Suppressor macrophage (primary cell): ENCODE results near the gene VIM.

ENCODE experiments used
- DNase-seq, 4 experiments: peaks; one replicate each; pipeline ENCODE4 v3.0.0-alpha.2; 2020 to 2022
- total RNA-seq, 17 experiments: gene quantifications; one replicate each; lab custom pipeline; 2026; ENCODE audit warnings: mixed read lengths in 6 of 17, inconsistent platforms in 3 of 17; lab: John Stamatoyannopoulos, UW

Gene VIM
- total RNA-seq, result 4,132 to 10,508 (median 6,626) reads per million in 17 experiments

DNA sequence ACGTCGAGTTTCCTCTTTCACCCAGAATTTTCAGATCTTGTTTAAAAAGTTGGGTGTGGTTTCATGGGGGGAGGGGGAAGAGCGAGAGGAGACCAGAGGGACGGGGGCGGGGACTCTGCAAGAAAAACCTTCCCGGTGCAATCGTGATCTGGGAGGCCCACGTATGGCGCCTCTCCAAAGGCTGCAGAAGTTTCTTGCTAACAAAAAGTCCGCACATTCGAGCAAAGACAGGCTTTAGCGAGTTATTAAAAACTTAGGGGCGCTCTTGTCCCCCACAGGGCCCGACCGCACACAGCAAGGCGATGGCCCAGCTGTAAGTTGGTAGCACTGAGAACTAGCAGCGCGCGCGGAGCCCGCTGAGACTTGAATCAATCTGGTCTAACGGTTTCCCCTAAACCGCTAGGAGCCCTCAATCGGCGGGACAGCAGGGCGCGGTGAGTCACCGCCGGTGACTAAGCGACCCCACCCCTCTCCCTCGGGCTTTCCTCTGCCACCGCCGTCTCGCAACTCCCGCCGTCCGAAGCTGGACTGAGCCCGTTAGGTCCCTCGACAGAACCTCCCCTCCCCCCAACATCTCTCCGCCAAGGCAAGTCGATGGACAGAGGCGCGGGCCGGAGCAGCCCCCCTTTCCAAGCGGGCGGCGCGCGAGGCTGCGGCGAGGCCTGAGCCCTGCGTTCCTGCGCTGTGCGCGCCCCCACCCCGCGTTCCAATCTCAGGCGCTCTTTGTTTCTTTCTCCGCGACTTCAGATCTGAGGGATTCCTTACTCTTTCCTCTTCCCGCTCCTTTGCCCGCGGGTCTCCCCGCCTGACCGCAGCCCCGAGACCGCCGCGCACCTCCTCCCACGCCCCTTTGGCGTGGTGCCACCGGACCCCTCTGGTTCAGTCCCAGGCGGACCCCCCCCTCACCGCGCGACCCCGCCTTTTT is at the start of gene VIM:
TSS of gene VIM (plus strand) at position 151 of the 925 bp plus-strand sequence. CDS start 1,182 bp downstream, outside the sequence.
- peak; percentile 93 to 96 (median 95) for DNase-seq

DNA sequence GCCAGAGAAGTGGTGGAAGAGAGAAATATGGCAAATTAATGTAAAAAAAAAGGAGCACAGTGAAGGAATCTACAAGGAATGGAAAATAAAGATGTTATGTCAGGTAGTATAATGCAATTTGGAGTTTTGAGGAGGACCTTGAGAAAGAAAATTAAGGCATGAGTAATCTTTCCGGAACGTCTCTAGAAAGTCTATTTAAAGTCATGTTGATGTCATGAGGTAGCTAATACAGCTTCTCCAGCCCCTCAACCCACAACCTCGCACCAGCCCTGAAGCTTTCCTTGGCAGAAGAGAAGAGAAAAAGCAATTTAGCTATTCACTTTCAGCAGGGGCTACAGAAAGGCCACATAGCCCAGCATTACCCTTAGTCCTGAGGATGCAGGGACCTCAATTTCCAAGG is 49.0 kb upstream of the VIM start:
- DNase-seq, result peak in 3 of 4 experiments; percentile 19 to 29 (median 26)

DNA sequence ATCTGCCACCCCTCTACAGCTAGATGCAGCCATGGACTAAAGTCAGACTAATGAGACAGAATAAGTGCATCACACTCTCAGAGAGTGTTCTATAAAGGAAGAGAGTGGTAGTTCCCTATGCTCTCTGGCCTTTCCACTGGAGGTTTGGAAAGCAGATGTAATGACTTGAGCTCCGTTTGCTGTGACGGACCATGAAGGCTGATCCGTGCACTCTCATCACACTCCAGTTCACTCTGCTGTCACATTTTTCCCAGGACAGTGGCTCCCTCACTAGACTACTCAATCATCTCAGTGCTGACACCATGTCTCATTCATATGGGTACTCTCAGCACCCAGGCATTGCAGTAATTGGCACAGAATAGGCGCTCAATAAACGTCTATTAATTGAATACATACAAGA is 46.9 kb upstream of the VIM start:
- DNase-seq, result no peak

DNA sequence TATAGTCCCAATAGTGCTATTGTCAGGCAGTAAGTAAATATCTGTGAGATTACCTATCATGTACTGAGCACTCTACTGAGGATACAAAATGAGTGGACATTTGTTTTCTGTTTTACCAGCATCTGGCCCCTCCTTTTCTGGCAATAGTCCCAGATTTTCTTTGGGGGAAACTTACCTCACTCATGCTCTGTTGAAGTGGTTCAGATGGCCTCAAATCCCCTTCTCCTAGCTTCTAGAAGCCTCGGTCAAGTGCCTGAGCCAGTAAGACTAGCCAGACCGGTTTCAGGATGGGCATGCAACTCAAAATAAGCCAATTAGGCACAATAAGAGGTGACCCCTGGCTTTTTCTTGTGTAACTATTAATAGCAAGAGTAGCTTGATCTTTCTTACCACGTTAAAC is 46.3 kb upstream of the VIM start:
- no peak for DNase-seq

DNA sequence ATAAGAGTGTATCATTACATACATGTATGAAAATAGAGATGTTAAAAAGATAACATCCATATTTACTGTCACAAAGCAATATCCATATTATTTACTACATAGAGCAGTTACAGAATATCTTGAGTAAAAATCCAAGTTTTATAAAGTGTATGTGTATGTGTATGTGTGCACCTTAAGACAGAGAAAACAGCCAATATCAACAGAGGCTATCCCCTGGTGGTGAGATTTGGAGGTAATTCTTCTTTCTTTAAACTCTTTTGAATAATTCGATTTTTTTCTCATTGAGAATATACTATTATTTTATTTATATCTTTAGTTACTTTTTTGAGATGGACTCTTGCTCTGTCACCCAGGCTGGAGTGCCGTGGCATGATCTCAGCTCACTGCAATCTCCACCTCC is 44.9 kb upstream of the VIM start:
- DNase-seq, result no peak

DNA sequence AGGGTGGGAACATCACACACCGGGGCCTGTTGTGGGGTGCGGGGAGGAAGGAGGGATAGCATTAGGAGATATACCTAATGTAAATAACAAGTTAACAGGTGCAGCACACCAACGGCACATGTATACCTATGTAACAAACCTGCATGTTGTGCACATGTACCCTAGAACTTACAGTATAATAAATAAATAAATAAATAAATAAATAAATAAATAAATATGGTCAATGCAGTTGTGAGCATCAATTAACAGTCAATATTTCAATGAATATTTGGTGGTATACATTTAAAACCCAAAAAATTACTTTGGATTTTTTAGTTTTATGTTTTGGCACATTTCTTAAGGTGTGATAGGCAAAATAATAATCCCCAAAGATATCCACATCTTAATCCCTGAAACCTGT is 42.2 kb upstream of the VIM start:
- no peak for DNase-seq

DNA sequence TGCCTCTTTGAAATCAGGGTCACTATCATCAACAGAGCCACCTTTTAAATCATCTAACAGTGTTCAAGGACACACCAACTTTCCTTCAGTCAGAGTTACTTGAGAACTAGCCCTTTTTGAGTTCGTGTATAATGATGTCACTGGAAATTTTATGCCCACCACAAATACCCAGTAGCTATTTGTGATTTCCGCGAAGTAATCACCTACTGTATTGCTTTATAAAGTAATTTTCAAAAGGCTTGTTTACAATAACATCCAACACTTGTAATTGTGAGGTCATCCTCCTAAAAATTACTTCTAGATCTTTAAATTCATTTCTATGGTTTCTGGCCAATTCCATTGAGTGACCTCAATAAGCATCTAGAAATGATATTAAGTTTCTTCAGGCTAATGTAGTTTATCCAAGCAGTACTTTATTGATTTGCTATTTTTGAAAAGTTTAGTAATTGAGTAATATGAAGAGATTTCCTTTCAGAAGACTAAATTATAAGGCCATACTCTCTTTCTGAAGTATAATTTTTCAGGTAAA is 39.3 kb upstream of the VIM start:
- no peak for DNase-seq

DNA sequence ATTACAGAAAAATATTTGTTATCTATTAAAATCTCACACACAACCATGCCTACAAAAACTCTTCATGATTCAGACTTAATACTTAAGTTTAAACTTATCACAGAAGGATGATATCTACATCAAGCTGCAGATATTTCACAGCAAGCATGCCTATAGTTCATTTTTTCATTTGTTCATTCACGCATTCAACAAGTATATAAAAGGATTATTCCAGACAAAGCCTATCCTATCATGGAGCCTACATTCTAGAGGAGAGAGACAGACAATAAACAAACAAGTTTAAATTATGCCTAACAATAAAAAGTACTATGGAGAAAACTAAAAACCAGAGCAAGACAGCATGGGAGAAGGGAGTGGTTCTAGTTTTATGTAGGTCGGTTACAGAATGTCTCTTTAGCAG is 37.4 kb upstream of the VIM start:
- DNase-seq, result no peak

DNA sequence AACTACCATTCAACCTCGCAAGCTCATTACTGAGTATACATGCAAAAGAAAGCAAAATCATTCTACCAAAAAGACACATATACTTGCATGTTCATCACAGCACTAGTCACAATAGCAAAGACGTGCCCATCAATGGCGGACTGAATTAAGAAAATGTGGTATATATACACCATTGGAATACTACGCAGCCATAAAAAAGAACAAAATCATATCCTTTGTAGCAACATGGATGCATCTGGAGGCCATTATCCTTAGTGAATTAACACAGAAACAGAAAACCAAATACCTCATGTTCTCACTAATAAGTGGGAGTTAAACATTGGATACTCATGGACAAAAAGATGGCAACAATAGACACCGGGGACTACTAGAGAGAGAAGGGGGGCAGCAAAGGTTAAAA is 33.0 kb upstream of the VIM start:
- no peak for DNase-seq

DNA sequence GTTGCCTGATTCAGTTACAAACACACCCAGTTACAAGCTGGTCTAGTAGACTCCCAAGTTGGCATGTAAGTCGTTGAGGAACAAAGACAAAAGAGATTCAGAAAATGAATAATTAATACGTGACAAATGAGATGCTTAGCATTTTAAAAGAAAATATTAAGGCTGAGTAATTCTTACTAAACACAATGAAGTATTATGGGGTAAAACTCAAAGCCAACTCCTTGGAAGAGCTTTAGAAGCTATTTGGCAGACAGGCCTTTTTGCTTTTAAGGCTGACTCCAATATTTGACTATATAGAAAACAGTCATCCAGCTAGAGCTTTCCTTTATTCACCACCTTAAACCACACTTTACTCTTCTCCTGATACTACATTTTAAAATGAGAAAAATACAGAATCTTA is 32.0 kb upstream of the VIM start:
- DNase-seq, result no peak

DNA sequence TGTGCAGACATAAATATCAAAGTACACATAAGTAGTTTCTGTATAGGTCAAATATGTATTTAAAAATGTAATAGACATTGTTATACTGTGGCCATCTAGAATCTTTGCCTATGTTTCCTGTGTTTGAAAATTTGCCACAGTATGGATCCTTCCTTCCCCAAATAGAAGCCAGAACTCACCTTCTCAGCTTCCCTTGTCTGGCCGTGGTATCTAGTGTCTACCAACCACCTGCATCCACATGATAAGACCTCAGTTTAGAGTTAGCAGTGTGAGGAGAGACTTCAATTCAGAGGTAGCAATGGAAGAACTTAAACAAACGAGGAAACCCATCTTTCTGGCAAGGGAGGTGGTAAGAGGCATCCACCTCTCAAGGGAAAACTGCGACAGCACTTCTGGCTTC is 31.5 kb upstream of the VIM start:
- no peak for DNase-seq

DNA sequence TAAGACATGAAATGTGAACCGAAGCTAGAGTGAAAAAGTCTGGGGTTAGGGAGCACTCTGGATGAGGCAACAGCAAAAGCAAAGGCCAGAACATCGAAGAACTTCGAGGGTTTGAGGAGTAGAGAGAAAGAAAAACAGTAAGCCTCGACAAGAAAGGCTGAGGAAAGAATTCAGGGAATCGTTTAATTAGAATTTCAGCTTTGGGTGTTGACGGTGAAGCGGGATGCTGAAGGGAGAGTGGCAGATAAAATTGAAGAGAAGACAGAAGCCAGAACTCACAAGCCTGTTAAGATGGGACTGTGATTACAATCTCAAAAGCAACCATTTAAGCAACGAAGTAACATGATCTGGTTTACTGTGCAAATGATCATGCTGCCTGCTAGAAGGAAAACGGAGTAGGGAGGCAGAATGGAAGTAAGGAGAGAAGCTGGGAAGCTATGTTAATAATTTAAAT is 28.7 kb upstream of the VIM start:
- DNase-seq, result peak in 2 of 4 experiments; percentile 19 to 45

DNA sequence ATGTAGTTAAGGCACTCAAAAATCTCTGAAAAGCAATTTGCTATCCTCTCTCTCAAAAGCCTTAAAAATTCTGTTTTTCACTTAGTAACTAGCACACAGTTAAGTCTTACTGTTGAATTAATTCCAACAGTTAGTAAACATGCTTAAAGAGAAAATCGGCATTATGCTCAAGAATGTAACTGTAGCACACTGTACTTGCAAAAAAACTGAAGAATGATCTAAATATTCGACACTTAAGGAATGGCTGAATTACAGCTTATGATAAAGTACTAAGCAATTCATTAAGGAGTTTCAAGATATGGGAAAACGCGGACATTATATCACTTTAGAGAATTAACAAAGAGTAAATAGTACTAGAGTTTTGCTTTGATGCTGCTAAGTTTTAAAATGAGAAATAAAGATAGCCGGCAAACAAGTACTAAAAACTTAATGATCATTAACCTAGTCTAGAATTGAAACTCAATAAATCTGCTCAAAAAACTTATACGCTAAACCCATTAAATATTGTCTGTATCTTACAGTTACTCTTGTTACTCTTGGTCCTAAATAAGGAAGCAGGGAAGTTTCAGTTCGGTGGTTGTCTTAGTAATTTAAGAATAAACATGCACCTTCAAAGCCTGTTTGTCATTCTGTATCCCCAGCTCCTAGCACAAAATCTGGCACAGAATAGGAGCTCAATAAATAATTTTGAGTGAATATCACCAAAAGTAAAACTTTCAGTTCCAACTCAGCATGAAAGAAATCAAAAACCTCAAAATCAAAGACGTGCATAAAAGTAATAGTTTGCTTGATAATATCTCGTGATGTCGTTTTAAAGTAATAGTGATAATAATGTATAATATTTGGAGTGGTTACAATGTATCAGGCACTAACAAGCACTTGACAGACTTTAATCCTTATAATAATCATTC is 27.8 kb upstream of the VIM start:
- peak in 3 of 4 experiments; percentile 35 to 72 (median 66) for DNase-seq

DNA sequence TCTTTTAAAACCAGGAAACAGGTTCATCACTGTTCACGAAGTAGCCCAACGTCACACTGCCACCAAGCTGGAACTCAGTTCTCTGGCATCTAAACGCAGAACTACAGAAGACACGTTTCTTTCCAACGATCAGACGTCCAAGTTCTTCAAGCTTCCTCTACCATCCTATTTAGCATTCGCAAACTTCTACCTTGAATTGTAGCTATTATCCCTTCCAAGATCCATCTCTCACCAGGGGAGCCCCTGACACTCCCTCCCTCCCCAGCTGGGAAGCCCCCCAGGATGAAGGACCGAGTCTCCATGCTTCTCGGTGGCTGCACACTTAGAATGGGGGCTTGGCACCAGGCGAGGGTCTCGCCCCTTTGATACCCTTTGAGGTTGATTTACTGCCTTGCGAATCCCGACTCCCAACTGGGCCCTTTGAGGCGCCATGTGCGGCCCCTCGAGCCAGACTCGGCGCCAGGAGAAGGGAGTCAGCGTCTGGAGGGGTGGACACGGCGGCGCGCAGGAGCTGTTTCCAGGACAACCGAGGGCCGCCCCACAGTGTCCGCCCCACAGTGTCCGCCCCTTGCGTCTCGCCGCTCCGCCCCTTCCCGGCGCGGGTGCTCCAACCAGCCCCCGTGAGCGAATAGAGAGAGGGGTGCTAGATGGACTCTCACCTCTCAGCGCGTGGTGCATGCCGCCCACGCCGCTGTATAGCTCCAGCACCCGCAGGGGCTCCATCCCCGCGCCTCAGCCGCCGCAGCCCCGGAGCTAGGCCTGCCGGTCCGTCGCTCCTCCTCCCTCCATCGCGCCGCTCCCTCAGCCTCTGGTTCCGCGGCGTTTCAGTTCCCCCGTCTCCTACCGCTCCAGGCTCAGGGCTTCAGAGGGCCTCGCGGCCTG is 26.9 kb upstream of the VIM start, which contains the start of gene TRDMT1:
TSS of gene TRDMT1 (minus strand) at position 761 of the 882 bp plus-strand sequence. CDS start at position 723, 38 bp downstream.
- DNase-seq, result peak; percentile 89 to 95 (median 94)

DNA sequence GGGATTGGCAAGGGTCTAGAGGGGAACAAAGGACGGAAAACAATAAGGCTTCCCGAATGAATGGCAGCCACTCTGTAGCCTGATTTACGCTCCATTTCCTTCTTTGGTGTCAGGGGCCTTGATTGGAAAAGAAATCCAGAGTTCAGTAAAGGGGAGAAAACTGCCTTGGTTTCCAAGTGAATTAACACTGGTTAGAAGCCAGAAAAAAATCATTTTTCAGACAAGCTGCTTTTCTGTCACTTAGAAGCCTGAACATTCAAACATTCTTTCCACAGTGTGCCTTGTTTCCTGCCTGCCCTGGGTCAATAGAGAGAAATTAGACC is 26.3 kb upstream of the VIM start:
- no peak for DNase-seq

DNA sequence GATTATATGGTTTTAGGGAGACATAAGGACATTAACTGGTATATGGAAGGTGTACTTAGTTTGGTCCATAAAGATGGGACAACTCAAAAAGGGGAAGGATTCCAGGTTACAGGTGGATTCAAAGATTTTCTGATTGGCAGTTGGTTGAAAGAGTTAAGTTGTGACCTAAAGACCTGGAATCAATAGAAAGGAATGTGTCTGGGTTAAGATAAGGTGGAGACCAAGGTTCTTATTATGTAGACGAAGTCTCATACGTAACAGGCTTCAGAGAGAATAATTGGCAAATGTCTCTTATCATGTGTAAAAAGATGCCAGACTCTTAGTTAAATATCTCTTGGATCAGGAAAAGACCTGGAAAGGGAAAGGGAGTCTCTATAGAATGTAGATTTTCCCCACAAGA is 25.5 kb upstream of the VIM start:
- DNase-seq, result no peak

DNA sequence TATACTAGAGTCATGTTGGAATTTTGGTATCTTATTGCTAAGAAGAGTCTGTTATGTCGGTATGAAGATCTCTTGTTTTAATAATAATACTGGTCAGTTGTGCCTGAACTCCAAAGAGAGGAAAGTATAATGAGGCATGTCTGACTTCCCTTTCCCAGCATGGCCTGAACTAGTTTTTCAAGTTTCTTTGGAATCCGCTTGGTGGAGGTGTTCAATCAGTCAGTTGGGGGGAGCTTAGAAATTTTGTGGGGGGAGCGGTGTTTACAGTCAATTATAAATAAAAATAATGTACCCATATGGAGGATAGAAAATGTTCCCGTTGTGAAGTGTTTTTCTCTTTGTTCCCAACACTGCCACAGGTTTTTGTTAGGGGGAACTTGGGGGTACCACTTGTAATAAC is 25.0 kb upstream of the VIM start:
- DNase-seq, result no peak

DNA sequence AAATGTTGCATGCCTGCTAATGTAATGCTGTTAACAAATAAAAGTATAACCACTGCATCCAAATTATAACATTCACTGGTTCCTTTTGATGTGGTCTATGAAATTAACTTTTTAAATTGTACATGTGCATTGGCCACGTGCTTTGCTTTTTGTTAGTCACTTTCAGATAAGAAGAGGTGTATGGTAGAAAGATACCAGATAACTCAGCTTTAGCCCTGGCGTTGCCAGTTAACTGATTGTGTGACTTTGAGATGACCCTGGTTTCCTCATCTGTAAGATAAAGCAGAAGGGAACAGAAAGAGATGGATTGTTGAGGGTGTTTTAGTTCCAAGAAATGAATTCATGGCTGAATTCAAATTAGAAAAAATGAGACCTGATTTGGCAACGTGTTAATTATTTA is 24.6 kb upstream of the VIM start:
- no peak for DNase-seq

DNA sequence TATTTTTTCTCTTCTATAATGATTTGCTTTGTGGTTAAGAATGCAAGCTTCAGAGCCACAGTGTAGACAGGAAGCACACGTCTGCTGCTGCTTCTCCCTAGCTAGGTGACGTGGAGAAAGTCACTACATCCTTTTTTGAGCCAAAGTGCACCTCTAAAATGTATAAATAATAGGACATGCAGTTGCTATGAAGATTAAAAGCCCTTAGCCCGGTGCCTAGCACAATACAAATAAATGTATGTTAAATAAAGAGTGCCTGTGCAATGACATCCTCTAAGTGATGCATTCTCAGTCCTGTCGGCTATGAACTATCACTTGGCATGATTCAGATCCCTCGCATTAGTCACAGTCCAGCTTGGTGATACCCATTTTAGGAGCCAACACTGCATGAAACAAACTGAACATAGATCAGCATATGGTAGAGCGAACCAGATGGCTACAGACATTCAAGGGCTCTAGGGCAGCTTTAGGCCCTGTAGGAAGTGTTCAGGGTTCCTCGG is 21.8 kb upstream of the VIM start:
- peak; percentile 62 to 87 (median 72) for DNase-seq

DNA sequence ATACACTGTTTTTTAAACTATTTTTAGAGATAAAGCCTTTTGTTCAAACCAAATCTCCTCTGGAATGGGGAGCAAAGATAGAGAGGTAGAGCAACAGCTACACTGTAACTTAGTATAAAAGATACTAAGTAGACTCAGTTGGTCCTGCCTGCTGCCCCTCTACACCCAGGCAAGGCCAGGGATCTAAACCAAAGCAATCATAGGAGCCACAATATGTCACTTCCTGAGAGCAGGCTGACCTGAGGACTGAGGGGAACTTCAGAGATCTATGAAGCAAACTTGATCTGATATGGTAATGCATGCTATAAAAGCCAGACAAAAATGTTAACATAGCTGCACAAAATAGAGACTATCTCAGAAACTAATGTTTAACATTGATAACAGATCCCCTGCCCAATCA is 19.6 kb upstream of the VIM start:
- peak in 2 of 4 experiments; percentile 45 to 49 for DNase-seq

DNA sequence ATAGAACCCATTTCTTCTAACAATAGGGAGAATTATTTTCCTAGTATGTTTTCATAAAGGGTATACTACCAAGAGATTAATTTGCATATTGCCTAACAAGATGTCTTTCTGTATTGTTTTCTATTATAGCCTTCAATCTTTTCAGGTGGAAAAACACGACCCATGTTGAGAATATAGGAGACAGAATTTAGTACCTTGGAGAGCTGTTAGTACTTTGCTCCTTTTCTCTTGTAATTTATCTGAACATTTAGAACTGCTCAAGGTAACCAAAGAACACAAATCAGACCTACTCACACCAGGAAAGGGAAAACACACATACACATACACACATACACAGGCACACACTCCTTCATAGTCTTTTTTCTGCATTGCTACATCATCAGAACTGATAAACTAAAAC is 18.7 kb upstream of the VIM start:
- no peak for DNase-seq

DNA sequence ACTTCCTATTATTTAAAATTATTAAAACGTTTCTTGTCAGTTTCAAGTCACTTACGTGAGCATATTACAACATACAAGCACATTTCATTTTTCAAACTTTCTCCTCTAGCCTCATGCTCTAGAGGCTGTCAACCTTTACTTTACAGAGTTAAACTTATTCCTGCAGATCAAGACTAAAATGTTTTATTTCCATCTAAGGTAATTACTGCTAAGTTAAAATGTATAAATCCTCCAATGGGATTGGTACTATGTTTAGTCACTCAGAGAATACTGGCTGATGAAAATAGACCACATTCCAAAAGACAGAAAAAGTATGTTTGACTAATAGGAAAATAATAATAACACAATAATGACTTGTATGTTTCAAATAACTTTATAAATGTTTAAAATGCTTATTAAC is 18.2 kb upstream of the VIM start:
- peak in 1 of 4 experiments; percentile 21 for DNase-seq
